ENCODE measurements around the gene MEGF11.

GRCh38 chr15:66110864-66111263 lies 142.7 kb downstream of the MEGF11 start:
- no peak for TF ChIP-seq POLR2AphosphoS5 (IDR thresholded peaks at IDR 0.05; ENCODE audit: insufficient read depth in 1 of 2, low read depth in 1 of 2)
- TF ChIP-seq, protein P1, sequence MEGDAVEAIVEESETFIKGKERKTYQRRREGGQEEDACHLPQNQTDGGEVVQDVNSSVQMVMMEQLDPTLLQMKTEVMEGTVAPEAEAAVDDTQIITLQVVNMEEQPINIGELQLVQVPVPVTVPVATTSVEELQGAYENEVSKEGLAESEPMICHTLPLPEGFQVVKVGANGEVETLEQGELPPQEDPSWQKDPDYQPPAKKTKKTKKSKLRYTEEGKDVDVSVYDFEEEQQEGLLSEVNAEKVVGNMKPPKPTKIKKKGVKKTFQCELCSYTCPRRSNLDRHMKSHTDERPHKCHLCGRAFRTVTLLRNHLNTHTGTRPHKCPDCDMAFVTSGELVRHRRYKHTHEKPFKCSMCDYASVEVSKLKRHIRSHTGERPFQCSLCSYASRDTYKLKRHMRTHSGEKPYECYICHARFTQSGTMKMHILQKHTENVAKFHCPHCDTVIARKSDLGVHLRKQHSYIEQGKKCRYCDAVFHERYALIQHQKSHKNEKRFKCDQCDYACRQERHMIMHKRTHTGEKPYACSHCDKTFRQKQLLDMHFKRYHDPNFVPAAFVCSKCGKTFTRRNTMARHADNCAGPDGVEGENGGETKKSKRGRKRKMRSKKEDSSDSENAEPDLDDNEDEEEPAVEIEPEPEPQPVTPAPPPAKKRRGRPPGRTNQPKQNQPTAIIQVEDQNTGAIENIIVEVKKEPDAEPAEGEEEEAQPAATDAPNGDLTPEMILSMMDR (IDR thresholded peaks at IDR 0.05): no peak
- no peak for TF ChIP-seq POLR2A (IDR thresholded peaks at IDR 0.05)
